H1 (cell line): ENCODE data around the gene WDR49. TPM values are rescaled to one million over a fixed set of nuclear protein-coding genes. Genes with fewer than 3 reads are reported as not detected.

ENCODE experiments used
- BCL11A ChIP-seq, 2 experiments: IDR thresholded peaks; one replicate each; pipeline ENCODE4 v1.6.1; 2011; ENCODE audit warnings: low read depth in 2 of 2, low read length in 2 of 2, mild to moderate bottlenecking in 2 of 2
- EZH2 ChIP-seq: fragments of 200-600 bp; sonication (generic); IDR thresholded peaks from 2 replicates; pipeline ENCODE4 v1.7.1; 2012; ENCODE audit warnings: low read depth, mild to moderate bottlenecking, moderate library complexity, low read length, inconsistent platforms; ENCODE audit not compliant: severe bottlenecking
- polyA plus RNA-seq, 7 experiments: library from polyadenylated mRNA; depleted of rRNA in 3 of 7; stranded (reverse) in 5 of 7; unstranded in 2 of 7; fragments of >200 nt in 5 of 7; fragments of 200-250 nt in 2 of 7; gene quantifications; 1 replicate in 5 of 7; 2 replicates in 1 of 7; 4 replicates in 1 of 7; pipeline versions ENCODE4 v1.2.1 to v1.2.3, GENCODE V29; 2011 to 2013; ENCODE audit warnings: missing spikeins in 2 of 7, mixed read lengths in 2 of 7
- total RNA-seq: library from RNA; stranded (reverse); fragmentation: NEBNext Ultra II Directional; extraction: Animal tissue kit (Norgen Biotek cat#: 25700); gene quantifications from 2 replicates; pipeline ENCODE4 v1.2.1, GENCODE V29; 2021

The WDR49 gene
- total and polyA plus RNA-seq, 2 of the 8 experiments (the other 6 are each of a cell fraction or from before 2014, with no cell fraction given) = 0.50 to 1.7 TPM

DNA sequence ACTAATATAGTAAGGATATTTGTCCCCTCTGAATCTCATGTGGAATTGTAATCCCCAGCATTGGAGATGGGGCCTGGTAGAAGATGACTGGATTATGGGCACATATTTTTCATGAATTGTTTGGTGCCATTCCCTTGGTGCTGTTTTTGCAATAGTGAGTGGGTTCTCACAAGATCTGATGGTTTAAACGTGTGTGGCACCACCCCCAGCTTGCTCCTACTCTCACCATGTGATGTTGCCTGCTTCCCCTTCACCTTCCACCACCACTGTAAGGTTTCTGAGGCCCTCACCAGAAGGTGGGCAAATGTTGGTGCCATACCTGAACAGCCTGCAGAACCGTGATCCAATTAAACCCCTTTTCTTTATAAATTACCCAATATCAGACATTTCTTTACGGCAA, 151.8 kb downstream of the WDR49 start (continued):
- TF ChIP-seq EZH2 = no peak
- TF ChIP-seq BCL11A (IDR thresholded peaks at IDR 0.05; ENCODE audit: low read depth in 2 of 2, low read length in 2 of 2) = no peak
- TF ChIP-seq, all 59 proteins: peak for 0
